Activated T-helper 1 cell treated with anti-CD3 and anti-CD28 coated beads, Interleukin-2, amount 50 U/mL, for 16 hours (primary cell): Measurements from ENCODE around the gene SCAPER.
A peak's percentile ranks its signal among the peaks of the same experiment; 100 is the strongest.

Experiments
- DNase-seq, 2 donors: peaks; one replicate each; pipeline ENCODE4 v3.0.0-alpha.2; 2020; ENCODE audit warnings: low read depth in 1 of 2, low spot score in 1 of 2

The SCAPER gene

GRCh38 chr15:76905013-76905839 is at the start of gene SCAPER:
Gene SCAPER, minus strand, starts transcription at chr15:76905340. Its CDS starts 21,523 bp downstream, at chr15:76883817.
- DNase-seq = peak; percentile 80 to 86

GRCh38 chr15:76954744-76955143 is 49.6 kb upstream of the SCAPER start:
- no peak for DNase-seq

- DNase-seq = no peak
Observed at GRCh38 chr15:76953913-76954312, 48.8 kb upstream of the SCAPER start.

GRCh38 chr15:76951220-76951619 is 46.1 kb upstream of the SCAPER start:
- no peak for DNase-seq

GRCh38 chr15:76947454-76947853 is 42.3 kb upstream of the SCAPER start:
- DNase-seq = no peak

- DNase-seq = no peak
Observed at GRCh38 chr15:76945494-76946093, 40.5 kb upstream of the SCAPER start.

- no peak for DNase-seq
Observed at GRCh38 chr15:76942331-76942730, 37.2 kb upstream of the SCAPER start.

GRCh38 chr15:76941636-76942035 is 36.5 kb upstream of the SCAPER start:
- DNase-seq = no peak

- no peak for DNase-seq
Observed at GRCh38 chr15:76939715-76940114, 34.6 kb upstream of the SCAPER start.

- DNase-seq = no peak
Observed at GRCh38 chr15:76938752-76939151, 33.6 kb upstream of the SCAPER start.

GRCh38 chr15:76936671-76937070 is 31.5 kb upstream of the SCAPER start:
- no peak for DNase-seq

- DNase-seq = no peak
Observed at GRCh38 chr15:76935620-76936019, 30.5 kb upstream of the SCAPER start.

GRCh38 chr15:76932135-76932966 is 27.2 kb upstream of the SCAPER start:
- DNase-seq = no peak

- DNase-seq = peak; percentile 84 to 88
Observed at GRCh38 chr15:76931397-76932134, 26.4 kb upstream of the SCAPER start, which contains the start of gene RCN2. Gene RCN2, plus strand, starts transcription at chr15:76931749. Its CDS starts 93 bp downstream, at chr15:76931842.

- DNase-seq = no peak
Observed at GRCh38 chr15:76930831-76931396, 25.8 kb upstream of the SCAPER start.

- DNase-seq = no peak
Observed at GRCh38 chr15:76929011-76929760, 24.0 kb upstream of the SCAPER start.

GRCh38 chr15:76928201-76928600 is 23.1 kb upstream of the SCAPER start:
- DNase-seq = no peak

- no peak for DNase-seq
Observed at GRCh38 chr15:76916369-76916768, 11.2 kb upstream of the SCAPER start.

- no peak for DNase-seq
Observed at GRCh38 chr15:76913737-76914136, 8.6 kb upstream of the SCAPER start.

- no peak for DNase-seq
Observed at GRCh38 chr15:76912430-76912829, 7.3 kb upstream of the SCAPER start.
